ENCODE measurements around the gene ZFYVE19. TPM values are rescaled to one million over a fixed set of nuclear protein-coding genes. Genes with fewer than 3 reads are reported as not detected.

Gene ZFYVE19
- total and polyA plus RNA-seq, 3 donors from 2014 or later = 22.4 to 38.2 (median 26.3) TPM

GRCh38 chr15:40767838-40768500, 38.9 kb upstream of the ZFYVE19 start:
- intact Hi-C loops (cut with DNase I; ENCODE audit: low total_unique reads) = no loop called here
- Histone ChIP-seq H3K27me3 (no peaks in the 10 kb centered on the region), H3K27ac (no peak overlapping the region), H3K4me3 (no peak overlapping the region), H3K4me1 (peaks cover 19% of the 10 kb centered on the region), H3K36me3 (ENCODE audit: low read depth, missing control alignments) (no peaks in the 10 kb centered on the region), H3K9me3 (no peaks in the 10 kb centered on the region)
- TF ChIP-seq POLR2A (IDR thresholded peaks at IDR 0.05) = no peak
- no peak for TF ChIP-seq CTCF (IDR thresholded peaks at IDR 0.05)
- WGBS, 2 donors = 50 to 74% methylated on average over 28 to 29 of the region's 29 CpGs
- peak; percentile 53 for DNase-seq

GRCh38 chr15:40768521-40769273, 38.2 kb upstream of the ZFYVE19 start:
- peaks cover 19% of the 10 kb centered on the region for H3K4me1 ChIP-seq
- intact Hi-C loops (cut with DNase I; ENCODE audit: low total_unique reads) = no loop called here
- 73 to 81% methylated on average over 17 to 21 of the region's 21 CpGs for WGBS, 2 donors
- no peaks in the 10 kb centered on the region for H3K27me3 ChIP-seq
- H3K4me3 ChIP-seq = no peak overlapping the region
- no peak overlapping the region for H3K27ac ChIP-seq
- no peaks in the 10 kb centered on the region for H3K9me3 ChIP-seq
- H3K36me3 ChIP-seq (ENCODE audit: low read depth, missing control alignments) = no peaks in the 10 kb centered on the region
- DNase-seq = no peak
- TF ChIP-seq CTCF (IDR thresholded peaks at IDR 0.05) (no peak), POLR2A (IDR thresholded peaks at IDR 0.05) (no peak)

DNA sequence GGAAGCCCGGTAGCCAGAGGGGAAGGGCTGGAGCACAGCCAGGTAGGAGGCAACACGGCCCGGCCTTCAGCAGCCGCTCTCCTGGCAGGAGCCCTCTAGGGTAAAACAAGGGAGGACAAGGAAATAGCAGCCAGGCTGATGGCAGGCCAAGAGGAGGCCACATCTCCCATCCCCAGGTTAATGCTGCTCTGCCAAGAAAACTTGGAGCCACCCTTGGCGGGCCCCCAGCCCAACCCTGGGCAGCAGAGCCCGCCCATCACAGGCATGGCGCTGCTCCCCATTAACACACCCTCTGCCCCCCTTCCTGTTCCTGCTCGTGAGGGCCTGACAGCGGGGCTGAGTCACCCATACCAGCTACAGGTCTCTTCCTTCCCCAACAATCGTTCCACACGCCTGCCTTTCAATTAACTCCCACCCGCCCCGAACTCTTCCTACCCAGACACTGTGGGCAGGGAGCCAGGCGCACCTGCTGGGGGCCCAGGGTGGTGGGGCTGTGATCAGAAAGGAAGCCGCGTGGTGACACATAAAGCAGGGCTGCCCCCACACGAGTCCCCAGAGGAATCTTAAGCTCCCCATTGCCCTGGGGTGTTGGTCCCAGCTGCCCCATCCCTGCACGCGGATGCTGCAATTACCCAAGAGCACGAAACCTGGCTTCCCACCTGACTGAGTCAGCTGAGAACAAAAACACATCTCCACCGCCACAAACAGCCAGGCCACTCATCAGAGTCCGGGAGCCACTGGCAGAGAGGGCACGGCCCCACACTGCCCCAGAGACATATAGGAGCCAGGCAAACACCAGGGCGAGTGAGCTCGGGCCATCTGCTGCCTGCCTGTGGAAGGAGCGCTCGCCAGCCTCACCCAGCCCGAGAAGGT, 37.4 kb upstream of the ZFYVE19 start, which contains the start of gene C15orf62:
Gene C15orf62 (plus strand): TSS at position 707 of the 873 bp plus-strand sequence. CDS start 516 bp downstream, outside the sequence.
- Histone ChIP-seq H3K4me1 (peaks cover 18% of the 10 kb centered on the region), H3K27me3 (no peaks in the 10 kb centered on the region), H3K9me3 (no peaks in the 10 kb centered on the region), H3K36me3 (ENCODE audit: low read depth, missing control alignments) (no peaks in the 10 kb centered on the region), H3K27ac (no peak within 1 kb of the TSS), H3K4me3 (no peak within 1 kb of the TSS)
- no peak for DNase-seq
- TF ChIP-seq POLR2A (IDR thresholded peaks at IDR 0.05) (no peak), CTCF (IDR thresholded peaks at IDR 0.05) (no peak)
- intact Hi-C loops (cut with DNase I; ENCODE audit: low total_unique reads) = no loop called here
- 67 to 72% methylated on average over 14 to 28 of the region's 28 CpGs for WGBS, 2 donors

GRCh38 chr15:40770147-40770721, 36.7 kb upstream of the ZFYVE19 start:
- DNase-seq = no peak
- Histone ChIP-seq H3K4me1 (peaks cover 11% of the 10 kb centered on the region), H3K27me3 (no peaks in the 10 kb centered on the region), H3K36me3 (ENCODE audit: low read depth, missing control alignments) (no peaks in the 10 kb centered on the region), H3K27ac (no peak overlapping the region), H3K9me3 (no peaks in the 10 kb centered on the region), H3K4me3 (no peak overlapping the region)
- no peak for TF ChIP-seq POLR2A (IDR thresholded peaks at IDR 0.05)
- TF ChIP-seq CTCF (IDR thresholded peaks at IDR 0.05) = no peak
- 69 to 88% methylated on average over 2 to 17 of the region's 17 CpGs for WGBS, 2 donors
- intact Hi-C loops (cut with DNase I; ENCODE audit: low total_unique reads) = no loop called here

Measured in testis (tissue), 3 donors.